Neural cell (in vitro differentiated cells): ENCODE results near the gene BABAM1.

ENCODE experiments used
- EZH2 ChIP-seq: fragments of 200-600, 300-800 bp; shearing (Covaris generic), sonication (generic); IDR thresholded peaks from 2 replicates; pipeline ENCODE4 v1.6.1; 2014; ENCODE audit warnings: antibody characterized with exemption, low read length, borderline replicate concordance, mild to moderate bottlenecking; ENCODE audit not compliant: insufficient read depth, poor library complexity, severe bottlenecking
- POLR2AphosphoS5 ChIP-seq: IDR thresholded peaks from 2 replicates; pipeline ENCODE4 v1.6.1; 2012
- RAD21 ChIP-seq: fragments of 450-650 bp; conservative IDR thresholded peaks from 2 replicates; pipeline ENCODE4 v1.6.1; 2014; ENCODE audit warnings: antibody characterized with exemption, mild to moderate bottlenecking, moderate library complexity
- SMC3 ChIP-seq: fragments of 450-650 bp; conservative IDR thresholded peaks from 2 replicates; pipeline ENCODE4 v1.6.1; 2014; ENCODE audit warnings: antibody characterized with exemption, mild to moderate bottlenecking, moderate library complexity; ENCODE audit not compliant: poor library complexity
- TF ChIP-seq, protein P1 (sequence below): fragments of 450-650 bp; IDR thresholded peaks from 2 replicates; pipeline ENCODE4 v1.5.1; 2014; ENCODE audit warnings: antibody characterized with exemption, mild to moderate bottlenecking, moderate library complexity; ENCODE audit not compliant: poor library complexity, severe bottlenecking
- TF ChIP-seq, protein P2 (sequence below): IDR thresholded peaks from 2 replicates; pipeline ENCODE4 v1.6.1; 2012; ENCODE audit warnings: borderline replicate concordance

DNA sequence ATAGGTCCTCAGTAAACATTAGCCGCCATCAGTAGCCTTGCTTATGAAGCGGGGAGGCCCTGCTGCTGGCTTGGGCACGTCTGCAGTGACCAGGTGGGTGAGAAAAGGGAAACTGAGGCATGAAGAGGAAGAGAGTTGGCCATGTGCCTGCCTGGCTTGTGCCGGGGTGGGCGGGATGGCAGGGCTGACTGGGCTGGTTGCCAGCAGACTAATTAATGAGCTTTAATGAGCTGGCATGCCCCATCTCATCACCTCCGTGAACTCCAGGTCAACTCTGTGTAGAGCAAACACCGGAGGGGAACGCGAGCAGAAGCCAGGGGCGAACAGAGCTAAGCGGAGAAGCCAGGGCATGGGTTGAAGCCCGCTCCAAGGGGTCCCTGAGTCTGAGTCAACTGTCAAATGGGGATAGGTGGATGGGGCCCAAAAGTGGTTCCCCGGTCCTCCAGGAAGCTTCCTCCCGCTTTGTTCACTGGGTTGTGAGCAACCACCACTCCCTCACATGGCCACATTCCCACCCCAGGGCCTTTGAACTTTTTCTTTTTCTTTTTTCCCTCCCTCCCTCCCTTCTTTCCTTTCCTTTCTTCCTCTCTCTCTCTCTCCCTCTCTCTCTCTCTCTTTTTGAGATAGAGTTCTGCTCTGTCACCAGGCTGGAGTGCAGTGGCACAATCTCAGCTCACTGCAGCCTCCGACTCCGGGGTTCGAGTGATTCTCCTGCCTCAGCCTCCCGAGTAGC, 30.3 kb upstream of the BABAM1 start:
- TF ChIP-seq SMC3 (no peak), RAD21 (no peak), EZH2 (no peak), POLR2AphosphoS5 (no peak)
- TF ChIP-seq, protein P1, sequence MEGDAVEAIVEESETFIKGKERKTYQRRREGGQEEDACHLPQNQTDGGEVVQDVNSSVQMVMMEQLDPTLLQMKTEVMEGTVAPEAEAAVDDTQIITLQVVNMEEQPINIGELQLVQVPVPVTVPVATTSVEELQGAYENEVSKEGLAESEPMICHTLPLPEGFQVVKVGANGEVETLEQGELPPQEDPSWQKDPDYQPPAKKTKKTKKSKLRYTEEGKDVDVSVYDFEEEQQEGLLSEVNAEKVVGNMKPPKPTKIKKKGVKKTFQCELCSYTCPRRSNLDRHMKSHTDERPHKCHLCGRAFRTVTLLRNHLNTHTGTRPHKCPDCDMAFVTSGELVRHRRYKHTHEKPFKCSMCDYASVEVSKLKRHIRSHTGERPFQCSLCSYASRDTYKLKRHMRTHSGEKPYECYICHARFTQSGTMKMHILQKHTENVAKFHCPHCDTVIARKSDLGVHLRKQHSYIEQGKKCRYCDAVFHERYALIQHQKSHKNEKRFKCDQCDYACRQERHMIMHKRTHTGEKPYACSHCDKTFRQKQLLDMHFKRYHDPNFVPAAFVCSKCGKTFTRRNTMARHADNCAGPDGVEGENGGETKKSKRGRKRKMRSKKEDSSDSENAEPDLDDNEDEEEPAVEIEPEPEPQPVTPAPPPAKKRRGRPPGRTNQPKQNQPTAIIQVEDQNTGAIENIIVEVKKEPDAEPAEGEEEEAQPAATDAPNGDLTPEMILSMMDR = no peak
- TF ChIP-seq, protein P2, sequence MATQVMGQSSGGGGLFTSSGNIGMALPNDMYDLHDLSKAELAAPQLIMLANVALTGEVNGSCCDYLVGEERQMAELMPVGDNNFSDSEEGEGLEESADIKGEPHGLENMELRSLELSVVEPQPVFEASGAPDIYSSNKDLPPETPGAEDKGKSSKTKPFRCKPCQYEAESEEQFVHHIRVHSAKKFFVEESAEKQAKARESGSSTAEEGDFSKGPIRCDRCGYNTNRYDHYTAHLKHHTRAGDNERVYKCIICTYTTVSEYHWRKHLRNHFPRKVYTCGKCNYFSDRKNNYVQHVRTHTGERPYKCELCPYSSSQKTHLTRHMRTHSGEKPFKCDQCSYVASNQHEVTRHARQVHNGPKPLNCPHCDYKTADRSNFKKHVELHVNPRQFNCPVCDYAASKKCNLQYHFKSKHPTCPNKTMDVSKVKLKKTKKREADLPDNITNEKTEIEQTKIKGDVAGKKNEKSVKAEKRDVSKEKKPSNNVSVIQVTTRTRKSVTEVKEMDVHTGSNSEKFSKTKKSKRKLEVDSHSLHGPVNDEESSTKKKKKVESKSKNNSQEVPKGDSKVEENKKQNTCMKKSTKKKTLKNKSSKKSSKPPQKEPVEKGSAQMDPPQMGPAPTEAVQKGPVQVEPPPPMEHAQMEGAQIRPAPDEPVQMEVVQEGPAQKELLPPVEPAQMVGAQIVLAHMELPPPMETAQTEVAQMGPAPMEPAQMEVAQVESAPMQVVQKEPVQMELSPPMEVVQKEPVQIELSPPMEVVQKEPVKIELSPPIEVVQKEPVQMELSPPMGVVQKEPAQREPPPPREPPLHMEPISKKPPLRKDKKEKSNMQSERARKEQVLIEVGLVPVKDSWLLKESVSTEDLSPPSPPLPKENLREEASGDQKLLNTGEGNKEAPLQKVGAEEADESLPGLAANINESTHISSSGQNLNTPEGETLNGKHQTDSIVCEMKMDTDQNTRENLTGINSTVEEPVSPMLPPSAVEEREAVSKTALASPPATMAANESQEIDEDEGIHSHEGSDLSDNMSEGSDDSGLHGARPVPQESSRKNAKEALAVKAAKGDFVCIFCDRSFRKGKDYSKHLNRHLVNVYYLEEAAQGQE = no peak
